Upper lobe of left lung (tissue), 4 donors: ENCODE results near the gene RSL24D1.

Source experiments
- CTCF ChIP-seq, 6 experiments: fragments of 450-650 bp in 4 of 6; fragments of 200-600 bp in 2 of 6; sonication (generic) in 2 of 6; IDR thresholded peaks; one replicate each; pipeline ENCODE4 v1.5.1; 2016 to 2019; ENCODE audit warnings: antibody characterized with exemption in 6 of 6
- EP300 ChIP-seq, 4 donors: sonication (generic); formaldehyde crosslinking; IDR thresholded peaks; one replicate each; pipeline ENCODE4 v1.5.1; 2017; ENCODE audit warnings: antibody characterized with exemption in 4 of 4, control low read depth in 2 of 4
- POLR2A ChIP-seq, 4 donors: fragments of 450-650 bp; IDR thresholded peaks; one replicate each; pipeline ENCODE4 v1.5.1; 2016 to 2017; ENCODE audit warnings: antibody characterized with exemption in 4 of 4, mild to moderate bottlenecking in 2 of 4
- POLR2AphosphoS5 ChIP-seq, 2 donors: sonication (generic); formaldehyde crosslinking; IDR thresholded peaks; one replicate each; pipeline ENCODE4 v1.5.1; 2017; ENCODE audit warnings: antibody characterized with exemption in 2 of 2

- TF ChIP-seq CTCF (IDR thresholded peaks at IDR 0.05) (no peak), POLR2A (IDR thresholded peaks at IDR 0.05) (no peak), POLR2AphosphoS5 (IDR thresholded peaks at IDR 0.05) (no peak), EP300 (IDR thresholded peaks at IDR 0.05) (no peak)
Measured at GRCh38 chr15:55245059-55245458, 48.3 kb upstream of the RSL24D1 start.
